HCT116 (cell line): ENCODE results near the gene PLK5. TPM values are rescaled to one million over a fixed set of nuclear protein-coding genes. Genes with fewer than 3 reads are reported as not detected.
A peak's percentile ranks its signal among the peaks of the same experiment; 100 is the strongest.

ENCODE experiments used
- ATAC-seq: fragments of 200-7000 bp; cut with Tn5 transposase; 2 replicates; pipeline ENCODE4 v1.9.1; 2020; ENCODE audit warnings: mild to moderate bottlenecking, moderate library complexity
- BruUV-seq: library from RNA; stranded (reverse); fragments of 400-500 nt; replicated peaks from 2 replicates; lab custom pipeline; 2021; lab: Mats Ljungman, UMichigan
- CTCF ChIA-PET: fragments of 300-600 bp; sonication (Branson Sonifier 250); formaldehyde crosslinking; loops from one replicate; lab custom pipeline; 2021; ENCODE audit warnings: antibody characterized with exemption; lab: Charles Lee
- POLR2A ChIA-PET: fragments of 300-600, 350-600 bp; sonication (Branson Sonifier 250); formaldehyde crosslinking; loops from one replicate; lab custom pipeline; 2021; ENCODE audit warnings: antibody characterized with exemption; lab: Charles Lee
- RAD21 ChIA-PET, 2 experiments: fragments of 300-600 bp; sonication (Branson Sonifier 250); formaldehyde crosslinking; loops; one replicate each; lab custom pipeline; 2023; ENCODE audit warnings: low total read pairs in 2 of 2; ENCODE audit not compliant: uncharacterized antibody in 2 of 2, unreplicated experiment in 2 of 2, low non-redundant PET in 1 of 2; lab: Charles Lee
- DNase-seq: peaks from one replicate; pipeline ENCODE4 v3.0.0-alpha.2; 2010; ENCODE audit warnings: low read depth, low spot score
- H2AFZ ChIP-seq: fragments of 200-600 bp; shearing (Covaris generic), sonication (generic); 2 replicates; pipeline ENCODE4 v1.6.1; 2017; ENCODE audit warnings: low read depth, mixed run types, mixed read lengths, antibody characterized with exemption, low read length; ENCODE audit not compliant: poor library complexity, severe bottlenecking
- H3K27ac ChIP-seq: 2 replicates; pipeline ENCODE4 v1.5.1; 2012; ENCODE audit warnings: low read depth, low read length
- H3K27me3 ChIP-seq: fragments of 200-600 bp; sonication (generic); 2 replicates; pipeline ENCODE4 v1.6.1; 2016; ENCODE audit warnings: mixed run types, low read length, mixed read lengths; ENCODE audit not compliant: insufficient read depth
- H3K36me3 ChIP-seq, 2 experiments: fragments of 200-500 bp in 1 of 2; fragments of 200-600 bp in 1 of 2; sonication (Bioruptor generic) in 1 of 2; sonication (generic) in 1 of 2; 2 replicates each; pipeline versions ENCODE4 v1.5.1 to v1.6.1; 2014 to 2016; ENCODE audit warnings: low read length in 2 of 2, inconsistent platforms in 1 of 2, mixed read lengths in 1 of 2, mixed run types in 1 of 2; ENCODE audit not compliant: insufficient read depth in 2 of 2, control insufficient read depth in 1 of 2
- H3K4me1 ChIP-seq, 2 experiments: fragments of 200-600 bp in 1 of 2; sonication (generic) in 1 of 2; 2 replicates each; pipeline versions ENCODE4 v1.5.1 to v1.6.1; 2012 to 2017; ENCODE audit warnings: low read length in 2 of 2, inconsistent platforms in 1 of 2, mild to moderate bottlenecking in 1 of 2, mixed read lengths in 1 of 2, mixed run types in 1 of 2, moderate library complexity in 1 of 2; ENCODE audit not compliant: insufficient read depth in 2 of 2, control insufficient read depth in 1 of 2
- H3K4me2 ChIP-seq: fragments of 200-600 bp; sonication (generic); 2 replicates; pipeline ENCODE4 v1.6.1; 2017; ENCODE audit warnings: mixed run types, low read length, mixed read lengths
- H3K4me3 ChIP-seq, 2 experiments: fragments of 200-600 bp in 1 of 2; sonication (generic) in 1 of 2; replicated peaks in 1 of 2; 2 replicates each; pipeline ENCODE4 v1.5.1; 2011 to 2016; ENCODE audit warnings: low read length in 2 of 2, control low read depth in 1 of 2, low read depth in 1 of 2, mild to moderate bottlenecking in 1 of 2, mixed read lengths in 1 of 2, mixed run types in 1 of 2
- H3K79me2 ChIP-seq: fragments of 200-600 bp; sonication (generic); 2 replicates; pipeline ENCODE4 v1.6.1; 2017; ENCODE audit warnings: mild to moderate bottlenecking, mixed run types, low read length, moderate library complexity, mixed read lengths; ENCODE audit not compliant: insufficient read depth
- H3K9ac ChIP-seq: fragments of 200-600 bp; sonication (generic); 2 replicates; pipeline ENCODE4 v1.6.1; 2016; ENCODE audit warnings: low read length, mixed read lengths
- H3K9me2 ChIP-seq: fragments of 200-600 bp; sonication (generic), shearing (Covaris generic); 2 replicates; pipeline ENCODE4 v1.6.1; 2017; ENCODE audit warnings: mixed run types, mild to moderate bottlenecking, moderate library complexity; ENCODE audit not compliant: insufficient read depth
- H3K9me3 ChIP-seq, 2 experiments: fragments of 200-500 bp in 1 of 2; fragments of 200-600 bp in 1 of 2; sonication (Bioruptor generic) in 1 of 2; sonication (generic) in 1 of 2; 2 replicates each; pipeline ENCODE4 v1.6.1; 2014 to 2017; ENCODE audit warnings: low read length in 2 of 2, mixed read lengths in 2 of 2, inconsistent platforms in 1 of 2, low read depth in 1 of 2, mild to moderate bottlenecking in 1 of 2, mixed run types in 1 of 2, moderate library complexity in 1 of 2; ENCODE audit not compliant: control insufficient read depth in 1 of 2, insufficient read depth in 1 of 2
- H4K20me1 ChIP-seq: fragments of 200-600 bp; sonication (generic), shearing (Covaris generic); 2 replicates; pipeline ENCODE4 v1.6.1; 2017; ENCODE audit warnings: mixed run types, mild to moderate bottlenecking, moderate library complexity; ENCODE audit not compliant: insufficient read depth
- EZH2 ChIP-seq: fragments of 200-600 bp; sonication (generic); IDR thresholded peaks from 2 replicates; pipeline ENCODE4 v1.6.1; 2017; ENCODE audit warnings: antibody characterized with exemption, mixed run types
- SRF ChIP-seq: IDR thresholded peaks from 2 replicates; pipeline ENCODE4 v1.6.1; 2012; ENCODE audit warnings: low read depth
- TCF7L2 ChIP-seq: IDR thresholded peaks from 2 replicates; pipeline ENCODE4 v1.7.0; 2011; ENCODE audit warnings: borderline replicate concordance, inconsistent platforms; ENCODE audit not compliant: insufficient read depth, insufficient read length; ENCODE audit errors: extremely low read depth
- ZNF274 ChIP-seq: fragments of 200-500 bp; sonication (Bioruptor generic); IDR thresholded peaks from 2 replicates; pipeline ENCODE4 v1.6.1; 2014; ENCODE audit warnings: mild to moderate bottlenecking, low read depth, low read length, inconsistent platforms
- intact Hi-C: fragments of 100-400 bp; cut with micrococcal nuclease; formaldehyde crosslinking; loops from 2 replicates; pipeline ENCODE4 v1.10.0; 2022
- total RNA-seq: library from RNA; stranded (reverse); gene quantifications from one replicate; pipeline ENCODE4 v1.2.1, GENCODE V29; 2021; ENCODE audit not compliant: unreplicated experiment
- TF ChIP-seq, protein P1 (sequence below): IDR thresholded peaks from 2 replicates; pipeline ENCODE4 v1.6.1; 2012
- TF ChIP-seq, protein P2 (sequence below), 3 experiments: fragments of 200-600 bp in 1 of 3; sonication (generic) in 1 of 3; IDR thresholded peaks in 2 of 3; conservative IDR thresholded peaks in 1 of 3; 2 replicates each; pipeline ENCODE4 v1.5.1; 2012 to 2017; ENCODE audit warnings: low read depth in 2 of 3, low read length in 2 of 3, antibody characterized with exemption in 1 of 3, borderline replicate concordance in 1 of 3, control low read depth in 1 of 3, mild to moderate bottlenecking in 1 of 3, mixed read lengths in 1 of 3, mixed run types in 1 of 3, moderate library complexity in 1 of 3; ENCODE audit not compliant: insufficient read depth in 1 of 3

Gene PLK5
- total RNA-seq, 1 experiment from 2014 or later: not detected

DNA sequence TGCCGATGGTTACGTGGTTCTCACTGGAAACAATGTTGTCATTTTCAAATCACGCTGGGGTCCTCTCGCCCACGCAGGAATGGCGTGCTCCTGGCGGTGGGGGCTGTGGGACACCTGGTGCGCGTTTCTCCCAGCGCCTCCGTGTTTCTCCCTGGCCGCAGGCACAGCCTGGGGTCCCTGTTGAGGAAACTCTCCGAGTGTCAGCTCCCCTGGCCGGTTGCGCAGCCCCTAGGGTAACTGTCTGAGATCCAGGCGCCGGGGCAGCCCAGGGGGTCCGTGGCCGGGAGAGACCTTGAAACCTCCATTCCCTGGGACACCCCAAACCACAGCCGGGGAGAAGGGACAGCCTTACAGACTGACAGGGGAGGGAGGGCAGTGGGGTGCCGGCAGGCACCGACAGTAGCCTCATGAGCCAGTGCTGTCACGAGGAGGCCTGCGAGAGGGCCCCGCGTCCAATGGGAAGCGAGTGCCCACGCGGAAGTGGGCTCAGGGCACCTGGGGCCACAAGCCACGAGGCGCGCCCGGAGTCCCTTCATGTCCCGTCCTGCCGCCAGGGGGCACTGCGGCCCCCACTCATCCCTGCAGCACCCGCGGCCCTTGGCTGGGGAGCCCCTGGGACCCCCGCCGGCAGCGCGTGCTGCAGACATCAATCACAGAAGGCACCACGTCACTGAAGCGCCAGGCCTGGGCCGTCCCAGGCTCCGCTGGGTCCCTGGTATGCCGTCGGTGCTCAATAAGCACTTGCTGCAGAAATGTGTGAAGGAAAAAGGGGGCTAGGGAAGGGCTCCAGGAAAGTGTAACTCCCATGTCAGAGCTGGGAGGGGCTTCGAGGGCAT lies 20.6 kb upstream of the PLK5 start:
- intact Hi-C loops: no loop called here
- no peaks in the 10 kb centered on the region for H3K79me2 ChIP-seq
- RAD21 ChIA-PET: no interaction called here
- peak overlapping the region; percentile 62 for H3K4me2 ChIP-seq
- peak overlapping the region in 1 of 2 experiments; percentile 16; a peak in 1 of 4 replicates for H3K4me3 ChIP-seq
- H3K36me3 ChIP-seq: no peaks in the 10 kb centered on the region
- no peaks in the 10 kb centered on the region for H3K27me3 ChIP-seq
- H3K4me1 ChIP-seq: peaks cover 9 to 38% of the 10 kb centered on the region in 2 experiments
- peak overlapping the region; percentile 5; the same call in 1 of the 2 replicates for H3K27ac ChIP-seq
- peak overlapping the region; percentile 26 for H2AFZ ChIP-seq
- BruUV-seq: no TSS peak
- TF ChIP-seq, protein P1, sequence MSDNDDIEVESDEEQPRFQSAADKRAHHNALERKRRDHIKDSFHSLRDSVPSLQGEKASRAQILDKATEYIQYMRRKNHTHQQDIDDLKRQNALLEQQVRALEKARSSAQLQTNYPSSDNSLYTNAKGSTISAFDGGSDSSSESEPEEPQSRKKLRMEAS: peak; percentile 95
- no peak for TF ChIP-seq ZNF274
- peak; percentile 48 for TF ChIP-seq TCF7L2
- TF ChIP-seq SRF: no peak
- no peak for TF ChIP-seq EZH2
- TF ChIP-seq, protein P2, sequence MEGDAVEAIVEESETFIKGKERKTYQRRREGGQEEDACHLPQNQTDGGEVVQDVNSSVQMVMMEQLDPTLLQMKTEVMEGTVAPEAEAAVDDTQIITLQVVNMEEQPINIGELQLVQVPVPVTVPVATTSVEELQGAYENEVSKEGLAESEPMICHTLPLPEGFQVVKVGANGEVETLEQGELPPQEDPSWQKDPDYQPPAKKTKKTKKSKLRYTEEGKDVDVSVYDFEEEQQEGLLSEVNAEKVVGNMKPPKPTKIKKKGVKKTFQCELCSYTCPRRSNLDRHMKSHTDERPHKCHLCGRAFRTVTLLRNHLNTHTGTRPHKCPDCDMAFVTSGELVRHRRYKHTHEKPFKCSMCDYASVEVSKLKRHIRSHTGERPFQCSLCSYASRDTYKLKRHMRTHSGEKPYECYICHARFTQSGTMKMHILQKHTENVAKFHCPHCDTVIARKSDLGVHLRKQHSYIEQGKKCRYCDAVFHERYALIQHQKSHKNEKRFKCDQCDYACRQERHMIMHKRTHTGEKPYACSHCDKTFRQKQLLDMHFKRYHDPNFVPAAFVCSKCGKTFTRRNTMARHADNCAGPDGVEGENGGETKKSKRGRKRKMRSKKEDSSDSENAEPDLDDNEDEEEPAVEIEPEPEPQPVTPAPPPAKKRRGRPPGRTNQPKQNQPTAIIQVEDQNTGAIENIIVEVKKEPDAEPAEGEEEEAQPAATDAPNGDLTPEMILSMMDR (IDR thresholded peaks at IDR 0.05 in 2 of 3, conservative IDR thresholded peaks at IDR 0.05 in 1 of 3; ENCODE audit: borderline replicate concordance in 1 of 3, insufficient read depth in 1 of 3, low read depth in 2 of 3, low read length in 2 of 3): peak in 2 of 3 experiments; percentile 74 to 84; a peak in 5 of 6 replicates
- peak overlapping the region; percentile 53 for H3K9ac ChIP-seq
- POLR2A ChIA-PET: no interaction called here
- no peaks in the 10 kb centered on the region for H4K20me1 ChIP-seq
- CTCF ChIA-PET: interaction anchor here (1.2 kb wide), 1 partner anchor 13 kb away, joined by 3 read pairs; no protein-coding TSS in a partner anchor
- ATAC-seq (peak; percentile 43), DNase-seq (no peak)
- H3K9me2 ChIP-seq: no peaks in the 10 kb centered on the region
- H3K9me3 ChIP-seq: no peaks in the 10 kb centered on the region
